ENCODE results near the gene SCAPER.

DNA sequence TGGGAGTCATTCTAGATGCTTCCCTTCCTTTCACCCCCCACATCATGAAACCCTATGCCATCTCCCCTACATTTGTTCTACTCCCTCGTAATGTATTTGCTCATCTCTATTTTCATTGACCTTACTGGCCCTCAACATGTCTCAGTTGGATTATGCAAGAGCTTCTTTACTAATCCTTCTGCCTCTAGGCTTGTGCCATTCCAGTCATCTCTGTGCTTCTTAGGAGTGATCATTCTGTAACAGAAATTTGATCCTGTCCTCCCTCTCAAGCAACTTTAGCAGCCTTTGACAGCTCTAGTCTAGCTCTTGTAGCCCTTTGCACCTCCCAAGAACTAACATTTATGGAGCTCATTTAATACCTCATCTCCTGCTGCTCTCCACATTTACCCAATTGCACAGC lies 503.9 kb downstream of the SCAPER start:
- no peak for TF ChIP-seq MAZ (IDR thresholded peaks at IDR 0.05; ENCODE audit: borderline replicate concordance, low read depth, low read length)
- no peak for TF ChIP-seq CTCF (conservative IDR thresholded peaks at IDR 0.05; ENCODE audit: low read depth, low read length)
- peak; percentile 61 for TF ChIP-seq CEBPB (IDR thresholded peaks at IDR 0.05; ENCODE audit: low read depth, low read length)
- TF ChIP-seq POLR2A (IDR thresholded peaks at IDR 0.05; ENCODE audit: low read depth, low read length) = no peak
- no peak for TF ChIP-seq RCOR1 (IDR thresholded peaks at IDR 0.05; ENCODE audit: insufficient replicate concordance, low read length)
